WI38 (cell line): Measurements from ENCODE around the gene PCK1.

Source experiments
- H3K4me3 ChIP-seq: 2 replicates; pipeline ENCODE4 v1.5.1; 2011; ENCODE audit warnings: low read depth, mild to moderate bottlenecking, control low read depth, low read length
- TF ChIP-seq, protein P1 (sequence below): IDR thresholded peaks from 2 replicates; pipeline ENCODE4 v1.5.1; 2012; ENCODE audit warnings: low read depth, mild to moderate bottlenecking, control low read depth, low read length

PCK1 gene

DNA sequence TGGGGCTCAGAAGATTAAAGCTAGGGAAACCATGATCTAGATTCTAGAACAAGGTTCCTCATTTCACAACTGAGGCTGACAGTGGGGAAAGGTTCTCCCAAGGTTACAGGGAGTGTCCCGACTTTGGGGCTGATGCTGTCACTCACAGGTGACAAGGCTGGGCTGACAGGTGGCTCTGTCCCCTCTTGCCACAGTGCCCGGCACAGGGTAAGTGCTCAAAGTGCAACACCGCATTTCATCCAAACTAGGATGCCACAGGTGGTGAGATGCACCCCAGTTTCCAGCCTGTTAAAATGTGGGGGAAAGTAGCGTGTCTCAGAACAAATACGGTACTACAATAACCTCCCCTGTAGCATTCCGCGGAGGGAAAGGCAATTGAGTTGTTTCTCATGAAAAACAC, 51.5 kb downstream of the PCK1 start:
- TF ChIP-seq, protein P1, sequence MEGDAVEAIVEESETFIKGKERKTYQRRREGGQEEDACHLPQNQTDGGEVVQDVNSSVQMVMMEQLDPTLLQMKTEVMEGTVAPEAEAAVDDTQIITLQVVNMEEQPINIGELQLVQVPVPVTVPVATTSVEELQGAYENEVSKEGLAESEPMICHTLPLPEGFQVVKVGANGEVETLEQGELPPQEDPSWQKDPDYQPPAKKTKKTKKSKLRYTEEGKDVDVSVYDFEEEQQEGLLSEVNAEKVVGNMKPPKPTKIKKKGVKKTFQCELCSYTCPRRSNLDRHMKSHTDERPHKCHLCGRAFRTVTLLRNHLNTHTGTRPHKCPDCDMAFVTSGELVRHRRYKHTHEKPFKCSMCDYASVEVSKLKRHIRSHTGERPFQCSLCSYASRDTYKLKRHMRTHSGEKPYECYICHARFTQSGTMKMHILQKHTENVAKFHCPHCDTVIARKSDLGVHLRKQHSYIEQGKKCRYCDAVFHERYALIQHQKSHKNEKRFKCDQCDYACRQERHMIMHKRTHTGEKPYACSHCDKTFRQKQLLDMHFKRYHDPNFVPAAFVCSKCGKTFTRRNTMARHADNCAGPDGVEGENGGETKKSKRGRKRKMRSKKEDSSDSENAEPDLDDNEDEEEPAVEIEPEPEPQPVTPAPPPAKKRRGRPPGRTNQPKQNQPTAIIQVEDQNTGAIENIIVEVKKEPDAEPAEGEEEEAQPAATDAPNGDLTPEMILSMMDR, result no peak
- no peak overlapping the region for H3K4me3 ChIP-seq

DNA sequence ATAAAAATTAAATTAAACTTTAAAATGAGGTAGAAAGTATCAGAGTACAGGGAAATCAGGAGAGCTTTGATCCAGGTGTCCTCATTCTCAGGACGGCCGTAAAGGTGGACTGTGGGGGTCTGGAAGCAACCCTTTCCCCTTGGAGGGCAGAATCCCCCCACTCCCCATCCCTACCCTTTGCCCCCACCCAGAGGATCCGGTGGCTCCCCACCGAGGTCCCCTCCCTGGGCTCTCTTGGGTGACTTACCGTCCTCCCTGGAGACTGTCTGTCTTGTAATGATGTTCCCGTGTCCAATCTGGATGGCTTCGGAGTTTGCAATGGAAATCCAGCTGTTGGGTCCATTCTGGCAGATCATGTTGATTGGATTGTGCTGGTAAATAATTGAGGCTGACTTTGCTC, 52.0 kb downstream of the PCK1 start:
- TF ChIP-seq, protein P1, result no peak
- no peak overlapping the region for H3K4me3 ChIP-seq

DNA sequence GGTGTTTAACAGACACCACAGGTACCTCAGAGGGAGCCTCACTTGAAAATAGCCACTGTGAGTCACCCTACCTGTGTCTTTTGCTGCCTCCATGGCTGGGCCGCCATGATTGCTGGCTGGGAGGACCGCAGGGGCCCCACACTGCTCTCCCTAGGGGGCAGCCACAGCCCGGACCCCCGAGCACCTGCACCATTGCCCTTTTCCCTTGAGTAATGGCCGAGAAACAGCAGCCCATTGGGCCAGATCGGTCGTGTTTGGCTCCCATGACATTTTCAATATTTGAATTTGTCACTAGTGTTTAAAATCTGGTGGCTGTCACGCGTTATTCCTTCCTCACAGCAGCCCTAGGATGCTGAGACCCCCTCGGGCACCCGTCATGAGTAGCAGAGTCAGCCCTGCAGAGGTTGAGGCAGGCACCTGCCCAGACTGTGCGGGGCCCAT, 52.6 kb downstream of the PCK1 start:
- no peak overlapping the region for H3K4me3 ChIP-seq
- TF ChIP-seq, protein P1, result no peak

DNA sequence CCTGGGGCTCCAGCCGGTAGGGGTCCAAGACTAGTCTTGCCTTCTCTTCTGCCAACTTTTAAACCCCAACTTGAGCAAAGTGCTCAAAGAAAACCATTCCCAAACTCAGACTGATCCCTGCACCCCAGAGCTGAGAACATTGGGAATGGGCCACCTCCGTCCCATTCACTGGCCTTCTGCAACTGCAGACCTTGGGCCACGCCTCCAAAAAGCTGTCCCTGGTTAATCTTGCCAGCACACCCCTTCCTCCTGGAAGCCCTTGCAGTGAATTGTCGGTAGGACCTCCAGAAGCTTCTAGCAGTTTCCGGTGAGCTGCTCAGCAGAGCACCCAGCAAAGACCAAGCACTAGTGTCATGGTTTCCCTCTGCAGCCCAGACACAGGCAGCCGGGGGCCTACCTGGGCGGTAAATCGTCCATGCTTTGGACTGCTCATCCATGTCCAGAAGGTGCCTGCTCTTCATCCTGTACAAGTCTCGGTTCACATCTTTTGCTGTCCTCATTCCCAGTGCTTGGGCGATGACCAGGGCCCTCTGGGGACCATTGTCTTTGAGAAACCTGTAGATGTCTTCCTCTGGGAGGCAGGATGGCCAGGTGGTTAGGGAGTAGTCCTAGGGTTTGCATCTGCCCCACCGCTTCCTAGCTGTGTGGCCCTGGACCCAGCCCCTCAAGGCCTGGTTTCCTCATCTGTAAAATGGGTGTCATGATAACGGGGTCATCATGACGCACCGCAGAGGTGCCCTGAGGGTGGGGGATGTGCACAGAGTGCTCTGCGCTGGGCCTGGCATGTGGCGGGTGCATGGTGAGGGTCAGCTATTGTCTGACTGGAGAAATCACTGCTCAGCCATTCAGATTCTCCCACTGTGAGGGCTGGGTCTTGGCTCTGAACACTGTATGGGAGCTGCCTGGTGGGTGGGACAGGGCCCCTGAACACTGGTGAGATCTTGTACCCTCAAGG, 53.9 kb downstream of the PCK1 start:
- TF ChIP-seq, protein P1, result no peak
- no peak overlapping the region for H3K4me3 ChIP-seq

DNA sequence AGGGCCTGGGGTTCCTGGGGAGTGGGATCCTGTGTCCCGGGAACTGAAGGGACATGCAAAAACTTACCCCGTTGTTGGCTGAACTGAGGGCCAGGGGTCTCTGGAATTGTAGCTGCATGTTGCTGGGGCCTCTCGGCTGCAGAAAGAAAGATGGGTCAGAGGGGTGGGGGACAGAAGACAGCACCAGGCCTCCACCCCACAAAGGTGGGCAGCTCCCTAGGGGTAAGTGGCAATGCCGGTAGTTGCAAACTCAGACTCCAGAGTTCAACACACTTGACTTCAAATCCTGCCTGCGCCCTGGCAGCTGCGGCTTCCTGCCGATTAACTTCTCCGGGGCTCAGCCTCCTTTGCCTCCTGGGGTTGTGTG, 54.5 kb downstream of the PCK1 start:
- TF ChIP-seq, protein P1, result no peak
- H3K4me3 ChIP-seq, result no peak overlapping the region

DNA sequence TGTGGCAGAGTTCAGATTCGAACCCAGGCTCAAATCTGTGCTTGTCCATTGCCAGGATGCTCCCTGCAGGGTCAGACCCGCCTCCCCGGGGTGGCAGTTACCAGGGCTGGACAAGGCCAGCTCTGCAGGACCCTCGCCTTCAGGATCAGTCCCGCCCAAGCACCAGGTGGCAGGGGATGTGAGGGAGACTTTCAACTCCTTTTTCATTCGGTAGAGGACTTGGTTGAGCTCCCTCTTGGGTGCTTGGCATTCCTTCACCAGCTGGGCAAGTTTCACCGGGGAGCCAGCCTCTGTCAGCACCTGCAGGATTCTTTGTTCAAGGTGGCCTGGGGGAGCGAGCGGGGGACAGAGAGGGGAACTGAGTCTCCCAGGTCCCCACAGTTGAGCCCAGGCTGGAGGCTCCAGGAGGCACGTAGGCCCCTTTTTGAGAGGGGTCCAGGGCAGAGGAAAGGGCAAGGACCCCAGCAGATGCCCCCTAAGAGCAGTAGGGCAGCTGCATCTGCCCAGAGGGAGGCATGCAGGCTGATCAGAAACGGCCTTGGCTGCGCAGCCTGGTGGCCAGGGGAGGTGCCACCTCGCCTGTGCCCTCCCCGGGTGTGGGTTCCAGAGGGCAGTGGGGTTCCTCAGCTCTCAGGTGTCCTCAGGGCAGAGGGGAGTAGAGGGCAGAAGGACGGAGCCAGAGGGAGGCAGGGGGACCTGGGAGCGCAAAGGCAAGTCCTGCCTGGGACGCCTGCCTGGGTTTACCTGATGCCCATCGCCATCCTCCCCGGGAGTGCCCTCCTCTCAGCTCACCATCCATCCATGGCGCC, 55.4 kb downstream of the PCK1 start:
- TF ChIP-seq, protein P1, result no peak
- H3K4me3 ChIP-seq, result no peak overlapping the region
